Ureter (tissue), 1 donor: Measurements from ENCODE around the gene TAF7. TPM values are rescaled to one million over a fixed set of nuclear protein-coding genes. Genes with fewer than 3 reads are reported as not detected.
"Not testable (repeated sequence)": the region's sequence is repeated elsewhere in the genome, so short reads cannot be mapped to it uniquely, and the experiment has no call there.

Experiments
- DNase-seq: peaks from one replicate; pipeline ENCODE4 v3.0.0-alpha.2; 2020; ENCODE audit warnings: low spot score
- total RNA-seq: library from RNA; stranded (reverse); gene quantifications from one replicate; pipeline ENCODE4 v1.2.4, GENCODE V29; 2023
- donor health status: DM: yes; HTN: yes; CAD: no.

TAF7 gene
- total RNA-seq, 1 donor from 2014 or later, result 56.6 TPM

GRCh38 chr5:141338538-141339306 lies 18.1 kb upstream of the TAF7 start, which contains the start of gene PCDHGA2:
Gene PCDHGA2 (plus strand): TSS chr5:141338760.
- DNase-seq, result no peak

- not testable (repeated sequence) for DNase-seq
Measured at GRCh38 chr5:141332571-141332970, 12.0 kb upstream of the TAF7 start.

GRCh38 chr5:141330299-141331080 lies 9.9 kb upstream of the TAF7 start, which contains the start of gene PCDHGA1:
Gene PCDHGA1 (plus strand): TSS chr5:141330514.
- DNase-seq, result no peak

GRCh38 chr5:141328231-141328630 lies 7.6 kb upstream of the TAF7 start:
- no peak for DNase-seq

GRCh38 chr5:141326088-141326854 lies 5.7 kb upstream of the TAF7 start:
- no peak for DNase-seq

- no peak for DNase-seq
Measured at GRCh38 chr5:141322261-141322660, 1.7 kb upstream of the TAF7 start.

GRCh38 chr5:141319699-141320098 lies 885 bp downstream of the TAF7 start:
- DNase-seq, result no peak

- DNase-seq, result no peak
Measured at GRCh38 chr5:141319202-141319601, 1.4 kb downstream of the TAF7 start.

GRCh38 chr5:141316963-141317362 lies 3.6 kb downstream of the TAF7 start:
- DNase-seq, result not testable (repeated sequence)

- no peak for DNase-seq
Measured at GRCh38 chr5:141313711-141314110, 6.9 kb downstream of the TAF7 start.

- no peak for DNase-seq
Measured at GRCh38 chr5:141306630-141307029, 14.0 kb downstream of the TAF7 start.

GRCh38 chr5:141303756-141304155 lies 16.8 kb downstream of the TAF7 start, which contains the start of gene SLC25A2:
Gene SLC25A2 (minus strand): TSS chr5:141304049. CDS start chr5:141303865, 184 bp downstream.
- no peak for DNase-seq

- DNase-seq, result no peak
Measured at GRCh38 chr5:141298376-141298775, 22.2 kb downstream of the TAF7 start.

GRCh38 chr5:141272906-141273305 lies 47.7 kb downstream of the TAF7 start:
- DNase-seq, result no peak

GRCh38 chr5:141269195-141269594 lies 51.4 kb downstream of the TAF7 start:
- no peak for DNase-seq

Other genes with a start within 250 kb of the TAF7 start
- 1.8 TPM for gene PCDHB2, start 226.2 kb downstream of the TAF7 start, total RNA-seq
- 1.1 TPM for gene PCDHB3, start 220.3 kb downstream of the TAF7 start, total RNA-seq
- gene PCDHB4, start 199.0 kb downstream of the TAF7 start, total RNA-seq, result 2.2 TPM
- 2.9 TPM for gene PCDHB5, start 185.6 kb downstream of the TAF7 start, total RNA-seq
- gene PCDHB6, start 170.7 kb downstream of the TAF7 start, total RNA-seq, result 1.6 TPM
- gene PCDHB7, start 148.1 kb downstream of the TAF7 start, total RNA-seq, result 2.4 TPM
- 1.7 TPM for gene PCDHB8, start 143.0 kb downstream of the TAF7 start, total RNA-seq
- gene PCDHB16, start 138.4 kb downstream of the TAF7 start, total RNA-seq, result 3.4 TPM
- 1.9 TPM for gene PCDHB9, start 133.6 kb downstream of the TAF7 start, total RNA-seq
- 2.5 TPM for gene PCDHB10, start 128.4 kb downstream of the TAF7 start, total RNA-seq
- 2.1 TPM for gene PCDHB11, start 121.2 kb downstream of the TAF7 start, total RNA-seq
- gene PCDHB12, start 112.1 kb downstream of the TAF7 start, total RNA-seq, result 2.8 TPM
- gene PCDHB13, start 106.9 kb downstream of the TAF7 start, total RNA-seq, result 6.2 TPM
- 6.8 TPM for gene PCDHB14, start 97.4 kb downstream of the TAF7 start, total RNA-seq
- 4.3 TPM for gene PCDHB15, start 75.4 kb downstream of the TAF7 start, total RNA-seq
- gene SLC25A2, start 16.7 kb downstream of the TAF7 start, total RNA-seq, result 1.3 TPM
- gene PCDHGA1, start 9.7 kb upstream of the TAF7 start, total RNA-seq, result 0.57 TPM
- 2.6 TPM for gene PCDHGA2, start 18.0 kb upstream of the TAF7 start, total RNA-seq
- gene PCDHGA3, start 23.0 kb upstream of the TAF7 start, total RNA-seq, result 2.9 TPM
- 3.0 TPM for gene PCDHGB1, start 29.3 kb upstream of the TAF7 start, total RNA-seq
- 4.2 TPM for gene PCDHGA4, start 34.2 kb upstream of the TAF7 start, total RNA-seq
- gene PCDHGB2, start 39.2 kb upstream of the TAF7 start, total RNA-seq, result 4.3 TPM
- 4.6 TPM for gene PCDHGA5, start 43.4 kb upstream of the TAF7 start, total RNA-seq
- gene PCDHGB3, start 49.5 kb upstream of the TAF7 start, total RNA-seq, result 3.2 TPM
- 6.1 TPM for gene PCDHGA6, start 53.1 kb upstream of the TAF7 start, total RNA-seq
- gene PCDHGA7, start 62.0 kb upstream of the TAF7 start, total RNA-seq, result 5.8 TPM
- 8.0 TPM for gene PCDHGB4, start 66.9 kb upstream of the TAF7 start, total RNA-seq
- 3.3 TPM for gene PCDHGA8, start 71.8 kb upstream of the TAF7 start, total RNA-seq
- 12.1 TPM for gene PCDHGB5, start 77.2 kb upstream of the TAF7 start, total RNA-seq
- 8.9 TPM for gene PCDHGA9, start 82.0 kb upstream of the TAF7 start, total RNA-seq
- gene PCDHGB6, start 87.2 kb upstream of the TAF7 start, total RNA-seq, result 8.2 TPM
- gene PCDHGA10, start 92.2 kb upstream of the TAF7 start, total RNA-seq, result 7.4 TPM
- gene PCDHGB7, start 96.9 kb upstream of the TAF7 start, total RNA-seq, result 11.7 TPM
- gene PCDHGA11, start 100.3 kb upstream of the TAF7 start, total RNA-seq, result 5.1 TPM
- 5.0 TPM for gene PCDHGA12, start 109.7 kb upstream of the TAF7 start, total RNA-seq
- gene PCDHGC3, start 155.2 kb upstream of the TAF7 start, total RNA-seq, result 52.6 TPM
- gene PCDHGC4, start 164.2 kb upstream of the TAF7 start, total RNA-seq, result 3.6 TPM
- gene PCDHGC5, start 168.3 kb upstream of the TAF7 start, total RNA-seq, result 2.8 TPM